GM12878 (cell line): Measurements from ENCODE around the gene CDYL2. TPM values are rescaled to one million over a fixed set of nuclear protein-coding genes. Genes with fewer than 3 reads are reported as not detected.

ENCODE experiments used
- FOXK2 ChIP-seq: fragments of 450-650 bp; IDR thresholded peaks from 2 replicates; pipeline ENCODE4 v1.6.1; 2017; ENCODE audit warnings: mild to moderate bottlenecking, moderate library complexity
- IKZF1 ChIP-seq: fragments of 450-650 bp; conservative IDR thresholded peaks from 2 replicates; pipeline ENCODE4 v1.6.1; 2017; ENCODE audit warnings: antibody characterized with exemption, mild to moderate bottlenecking
- KAT2A ChIP-seq: conservative IDR thresholded peaks from 2 replicates; pipeline ENCODE4 v1.6.1; 2011; ENCODE audit warnings: low read depth, low read length; ENCODE audit not compliant: control insufficient read depth
- LARP7 ChIP-seq: fragments of 450-650 bp; IDR thresholded peaks from 2 replicates; pipeline ENCODE4 v1.6.1; 2017; ENCODE audit warnings: mild to moderate bottlenecking
- NFYA ChIP-seq: IDR thresholded peaks from 2 replicates; pipeline ENCODE4 v1.6.1; 2011; ENCODE audit warnings: low read depth, mild to moderate bottlenecking, low read length, improper control_type of control experiment, borderline replicate concordance
- NR2F1 ChIP-seq: fragments of 450-650 bp; conservative IDR thresholded peaks from 2 replicates; pipeline ENCODE4 v1.6.1; 2017; ENCODE audit warnings: mild to moderate bottlenecking
- SMAD1 ChIP-seq: fragments of 450-650 bp; IDR thresholded peaks from 2 replicates; pipeline ENCODE4 v1.6.1; 2018; ENCODE audit warnings: mild to moderate bottlenecking, low read depth; ENCODE audit not compliant: partially characterized antibody
- STAT3 ChIP-seq: IDR thresholded peaks from 2 replicates; pipeline ENCODE4 v1.6.1; 2011; ENCODE audit warnings: low read depth, low read length, improper control_type of control experiment
- TARDBP ChIP-seq: IDR thresholded peaks from 2 replicates; pipeline ENCODE4 v1.6.1; 2016; ENCODE audit warnings: borderline replicate concordance
- ZBED1 ChIP-seq: IDR thresholded peaks from 2 replicates; pipeline ENCODE4 v1.6.1; 2016; ENCODE audit warnings: borderline replicate concordance
- ZNF384 ChIP-seq: IDR thresholded peaks from 2 replicates; pipeline ENCODE4 v1.6.1; 2012; ENCODE audit warnings: low read depth, mild to moderate bottlenecking, low read length, improper control_type of control experiment, borderline replicate concordance
- polyA plus RNA-seq, 11 experiments: library from polyadenylated mRNA; depleted of rRNA in 4 of 11; unstranded in 6 of 11; stranded (reverse) in 5 of 11; fragments of >200 nt; fragmentation: Nextera tagmentation in 4 of 11; fragmentation: Illumina TruSeq in 1 of 11; extraction: Ambion mirVana in 4 of 11; extraction: Trizol in 1 of 11; gene quantifications; 1 replicate in 1 of 11; 2 replicates in 10 of 11; pipeline versions ENCODE4 v1.2.1 to v1.2.3, GENCODE V29; 2011 to 2016; ENCODE audit warnings: inconsistent platforms in 2 of 11, missing spikeins in 2 of 11, low read depth in 1 of 11
- total RNA-seq, 4 experiments: library from RNA; depleted of rRNA in 3 of 4; stranded (reverse); fragments of >200 nt in 3 of 4; fragmentation: Illumina TruSeq in 1 of 4; extraction: Trizol in 1 of 4; gene quantifications; 2 replicates each; pipeline versions ENCODE4 v1.2.1 to v1.2.3, GENCODE V29; 2013 to 2021
- TF ChIP-seq, protein P1 (sequence below): fragments of 450-650 bp; IDR thresholded peaks from 2 replicates; pipeline ENCODE4 v1.6.1; 2017; ENCODE audit warnings: antibody characterized with exemption, mild to moderate bottlenecking, moderate library complexity
- TF ChIP-seq, protein P2 (sequence below): fragments of 450-650 bp; IDR thresholded peaks from 2 replicates; pipeline ENCODE4 v1.6.1; 2017; ENCODE audit warnings: mild to moderate bottlenecking
- TF ChIP-seq, protein P3 (sequence below): fragments of 450-650 bp; IDR thresholded peaks from 2 replicates; pipeline ENCODE4 v1.6.1; 2017; ENCODE audit warnings: mild to moderate bottlenecking, moderate library complexity
- TF ChIP-seq, protein P4 (sequence below): fragments of 450-650 bp; IDR thresholded peaks from 2 replicates; pipeline ENCODE4 v1.6.1; 2017; ENCODE audit warnings: borderline replicate concordance
- TF ChIP-seq, protein P5 (sequence below): fragments of 450-650 bp; IDR thresholded peaks from 2 replicates; pipeline ENCODE4 v1.6.1; 2016; ENCODE audit warnings: mild to moderate bottlenecking

The CDYL2 gene
- total and polyA plus RNA-seq, 10 of the 15 experiments (the other 5 are each of a cell fraction or from before 2014, with no cell fraction given): 0.27 to 22.9 (median 3.9) TPM

- TF ChIP-seq, protein P1, sequence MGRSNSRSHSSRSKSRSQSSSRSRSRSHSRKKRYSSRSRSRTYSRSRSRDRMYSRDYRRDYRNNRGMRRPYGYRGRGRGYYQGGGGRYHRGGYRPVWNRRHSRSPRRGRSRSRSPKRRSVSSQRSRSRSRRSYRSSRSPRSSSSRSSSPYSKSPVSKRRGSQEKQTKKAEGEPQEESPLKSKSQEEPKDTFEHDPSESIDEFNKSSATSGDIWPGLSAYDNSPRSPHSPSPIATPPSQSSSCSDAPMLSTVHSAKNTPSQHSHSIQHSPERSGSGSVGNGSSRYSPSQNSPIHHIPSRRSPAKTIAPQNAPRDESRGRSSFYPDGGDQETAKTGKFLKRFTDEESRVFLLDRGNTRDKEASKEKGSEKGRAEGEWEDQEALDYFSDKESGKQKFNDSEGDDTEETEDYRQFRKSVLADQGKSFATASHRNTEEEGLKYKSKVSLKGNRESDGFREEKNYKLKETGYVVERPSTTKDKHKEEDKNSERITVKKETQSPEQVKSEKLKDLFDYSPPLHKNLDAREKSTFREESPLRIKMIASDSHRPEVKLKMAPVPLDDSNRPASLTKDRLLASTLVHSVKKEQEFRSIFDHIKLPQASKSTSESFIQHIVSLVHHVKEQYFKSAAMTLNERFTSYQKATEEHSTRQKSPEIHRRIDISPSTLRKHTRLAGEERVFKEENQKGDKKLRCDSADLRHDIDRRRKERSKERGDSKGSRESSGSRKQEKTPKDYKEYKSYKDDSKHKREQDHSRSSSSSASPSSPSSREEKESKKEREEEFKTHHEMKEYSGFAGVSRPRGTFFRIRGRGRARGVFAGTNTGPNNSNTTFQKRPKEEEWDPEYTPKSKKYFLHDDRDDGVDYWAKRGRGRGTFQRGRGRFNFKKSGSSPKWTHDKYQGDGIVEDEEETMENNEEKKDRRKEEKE: no peak
- no peak for TF ChIP-seq ZNF384
- TF ChIP-seq, protein P2, sequence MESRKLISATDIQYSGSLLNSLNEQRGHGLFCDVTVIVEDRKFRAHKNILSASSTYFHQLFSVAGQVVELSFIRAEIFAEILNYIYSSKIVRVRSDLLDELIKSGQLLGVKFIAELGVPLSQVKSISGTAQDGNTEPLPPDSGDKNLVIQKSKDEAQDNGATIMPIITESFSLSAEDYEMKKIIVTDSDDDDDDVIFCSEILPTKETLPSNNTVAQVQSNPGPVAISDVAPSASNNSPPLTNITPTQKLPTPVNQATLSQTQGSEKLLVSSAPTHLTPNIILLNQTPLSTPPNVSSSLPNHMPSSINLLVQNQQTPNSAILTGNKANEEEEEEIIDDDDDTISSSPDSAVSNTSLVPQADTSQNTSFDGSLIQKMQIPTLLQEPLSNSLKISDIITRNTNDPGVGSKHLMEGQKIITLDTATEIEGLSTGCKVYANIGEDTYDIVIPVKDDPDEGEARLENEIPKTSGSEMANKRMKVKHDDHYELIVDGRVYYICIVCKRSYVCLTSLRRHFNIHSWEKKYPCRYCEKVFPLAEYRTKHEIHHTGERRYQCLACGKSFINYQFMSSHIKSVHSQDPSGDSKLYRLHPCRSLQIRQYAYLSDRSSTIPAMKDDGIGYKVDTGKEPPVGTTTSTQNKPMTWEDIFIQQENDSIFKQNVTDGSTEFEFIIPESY: no peak
- TF ChIP-seq, protein P3, sequence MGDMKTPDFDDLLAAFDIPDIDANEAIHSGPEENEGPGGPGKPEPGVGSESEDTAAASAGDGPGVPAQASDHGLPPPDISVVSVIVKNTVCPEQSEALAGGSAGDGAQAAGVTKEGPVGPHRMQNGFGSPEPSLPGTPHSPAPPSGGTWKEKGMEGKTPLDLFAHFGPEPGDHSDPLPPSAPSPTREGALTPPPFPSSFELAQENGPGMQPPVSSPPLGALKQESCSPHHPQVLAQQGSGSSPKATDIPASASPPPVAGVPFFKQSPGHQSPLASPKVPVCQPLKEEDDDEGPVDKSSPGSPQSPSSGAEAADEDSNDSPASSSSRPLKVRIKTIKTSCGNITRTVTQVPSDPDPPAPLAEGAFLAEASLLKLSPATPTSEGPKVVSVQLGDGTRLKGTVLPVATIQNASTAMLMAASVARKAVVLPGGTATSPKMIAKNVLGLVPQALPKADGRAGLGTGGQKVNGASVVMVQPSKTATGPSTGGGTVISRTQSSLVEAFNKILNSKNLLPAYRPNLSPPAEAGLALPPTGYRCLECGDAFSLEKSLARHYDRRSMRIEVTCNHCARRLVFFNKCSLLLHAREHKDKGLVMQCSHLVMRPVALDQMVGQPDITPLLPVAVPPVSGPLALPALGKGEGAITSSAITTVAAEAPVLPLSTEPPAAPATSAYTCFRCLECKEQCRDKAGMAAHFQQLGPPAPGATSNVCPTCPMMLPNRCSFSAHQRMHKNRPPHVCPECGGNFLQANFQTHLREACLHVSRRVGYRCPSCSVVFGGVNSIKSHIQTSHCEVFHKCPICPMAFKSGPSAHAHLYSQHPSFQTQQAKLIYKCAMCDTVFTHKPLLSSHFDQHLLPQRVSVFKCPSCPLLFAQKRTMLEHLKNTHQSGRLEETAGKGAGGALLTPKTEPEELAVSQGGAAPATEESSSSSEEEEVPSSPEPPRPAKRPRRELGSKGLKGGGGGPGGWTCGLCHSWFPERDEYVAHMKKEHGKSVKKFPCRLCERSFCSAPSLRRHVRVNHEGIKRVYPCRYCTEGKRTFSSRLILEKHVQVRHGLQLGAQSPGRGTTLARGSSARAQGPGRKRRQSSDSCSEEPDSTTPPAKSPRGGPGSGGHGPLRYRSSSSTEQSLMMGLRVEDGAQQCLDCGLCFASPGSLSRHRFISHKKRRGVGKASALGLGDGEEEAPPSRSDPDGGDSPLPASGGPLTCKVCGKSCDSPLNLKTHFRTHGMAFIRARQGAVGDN: no peak
- TF ChIP-seq IKZF1: no peak
- no peak for TF ChIP-seq NFYA
- no peak for TF ChIP-seq TARDBP
- no peak for TF ChIP-seq FOXK2
- TF ChIP-seq, protein P4, sequence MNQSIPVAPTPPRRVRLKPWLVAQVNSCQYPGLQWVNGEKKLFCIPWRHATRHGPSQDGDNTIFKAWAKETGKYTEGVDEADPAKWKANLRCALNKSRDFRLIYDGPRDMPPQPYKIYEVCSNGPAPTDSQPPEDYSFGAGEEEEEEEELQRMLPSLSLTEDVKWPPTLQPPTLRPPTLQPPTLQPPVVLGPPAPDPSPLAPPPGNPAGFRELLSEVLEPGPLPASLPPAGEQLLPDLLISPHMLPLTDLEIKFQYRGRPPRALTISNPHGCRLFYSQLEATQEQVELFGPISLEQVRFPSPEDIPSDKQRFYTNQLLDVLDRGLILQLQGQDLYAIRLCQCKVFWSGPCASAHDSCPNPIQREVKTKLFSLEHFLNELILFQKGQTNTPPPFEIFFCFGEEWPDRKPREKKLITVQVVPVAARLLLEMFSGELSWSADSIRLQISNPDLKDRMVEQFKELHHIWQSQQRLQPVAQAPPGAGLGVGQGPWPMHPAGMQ: no peak
- no peak for TF ChIP-seq LARP7
- TF ChIP-seq STAT3: no peak
- TF ChIP-seq ZBED1: no peak
- TF ChIP-seq, protein P5, sequence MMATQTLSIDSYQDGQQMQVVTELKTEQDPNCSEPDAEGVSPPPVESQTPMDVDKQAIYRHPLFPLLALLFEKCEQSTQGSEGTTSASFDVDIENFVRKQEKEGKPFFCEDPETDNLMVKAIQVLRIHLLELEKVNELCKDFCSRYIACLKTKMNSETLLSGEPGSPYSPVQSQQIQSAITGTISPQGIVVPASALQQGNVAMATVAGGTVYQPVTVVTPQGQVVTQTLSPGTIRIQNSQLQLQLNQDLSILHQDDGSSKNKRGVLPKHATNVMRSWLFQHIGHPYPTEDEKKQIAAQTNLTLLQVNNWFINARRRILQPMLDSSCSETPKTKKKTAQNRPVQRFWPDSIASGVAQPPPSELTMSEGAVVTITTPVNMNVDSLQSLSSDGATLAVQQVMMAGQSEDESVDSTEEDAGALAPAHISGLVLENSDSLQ: peak; percentile 72
- no peak for TF ChIP-seq SMAD1
- no peak for TF ChIP-seq NR2F1
- TF ChIP-seq KAT2A: no peak
Measured at GRCh38 chr16:80663078-80663477, 141.3 kb downstream of the CDYL2 start (continued).
